Inflammatory macrophage treated with lipopolysaccharide for 4 hours (primary cell): ENCODE data around the gene DCTPP1.

Experiments
- DNase-seq: peaks from one replicate; pipeline ENCODE4 v3.0.0-alpha.2; 2020

Gene DCTPP1

DNA sequence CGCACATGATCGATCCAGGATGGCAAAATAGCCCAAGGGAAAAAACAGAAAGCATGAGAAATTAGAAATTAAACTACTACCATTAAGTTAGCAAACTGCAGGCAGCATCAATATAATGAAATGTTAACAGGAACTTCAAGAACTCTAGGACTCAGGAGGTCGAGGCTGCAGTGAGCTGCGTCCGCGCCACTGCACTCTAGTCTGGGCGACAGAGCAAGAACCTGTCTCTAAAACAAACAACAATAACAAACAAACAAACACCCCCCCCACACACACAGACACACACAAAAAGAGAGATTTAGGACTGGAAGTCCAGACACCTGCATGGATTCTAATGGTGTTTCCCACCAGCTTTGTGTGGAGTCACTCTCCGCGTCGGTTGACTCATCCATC, 16.4 kb upstream of the DCTPP1 start:
- DNase-seq = no peak

- peak; percentile 99 for DNase-seq
Observed at GRCh38 chr16:30445408-30446202, 15.8 kb upstream of the DCTPP1 start, which contains the start of gene SEPHS2. SEPHS2 (minus strand) TSS chr16:30445874; CDS start chr16:30445727, 147 bp downstream.

DNA sequence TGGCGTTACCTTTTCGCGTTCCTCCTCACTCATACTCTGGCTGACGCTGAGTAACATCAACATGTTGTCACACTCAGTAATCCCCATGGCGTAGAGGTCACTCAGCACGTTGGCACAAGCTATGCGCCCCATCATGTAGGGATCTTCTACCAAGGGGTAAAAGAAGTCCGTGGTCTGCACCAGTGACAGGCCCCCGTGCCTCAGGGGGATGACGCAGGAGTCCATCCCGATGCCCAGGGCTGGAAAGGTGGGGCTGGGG, 15.2 kb upstream of the DCTPP1 start:
- DNase-seq = no peak

GRCh38 chr16:30444231-30445148, 14.7 kb upstream of the DCTPP1 start:
- no peak for DNase-seq

GRCh38 chr16:30443631-30444030, 13.8 kb upstream of the DCTPP1 start:
- DNase-seq = peak; percentile 81

- peak; percentile 90 for DNase-seq
Observed at GRCh38 chr16:30439720-30440348, 10.0 kb upstream of the DCTPP1 start.

- no peak for DNase-seq
Observed at GRCh38 chr16:30438835-30439234, 9.0 kb upstream of the DCTPP1 start.

DNA sequence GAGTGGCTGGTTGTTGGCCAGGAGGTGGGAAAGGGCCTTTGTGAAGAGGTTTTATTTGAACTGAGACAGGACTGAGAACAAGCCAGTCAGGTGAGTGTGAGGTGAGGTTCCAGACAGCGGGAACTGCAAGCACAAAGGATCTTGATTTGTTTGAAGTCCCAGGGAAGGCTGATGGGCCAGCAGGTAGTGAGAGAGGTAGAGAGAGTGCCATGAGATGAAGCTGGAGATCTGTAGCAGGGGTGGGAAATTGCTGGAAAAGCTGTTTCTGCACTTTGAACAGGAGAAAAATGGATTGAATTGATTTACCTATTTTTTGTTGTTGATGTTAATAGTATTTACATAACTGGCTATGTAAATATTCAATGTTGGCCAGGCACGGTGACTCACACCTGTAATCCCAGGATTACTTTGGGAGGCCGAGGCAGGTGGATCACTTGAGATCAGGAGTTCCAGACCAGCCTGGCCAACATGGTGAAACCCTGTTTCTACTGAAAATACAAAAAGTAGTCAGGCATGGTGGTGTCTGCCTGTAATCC, 7.7 kb upstream of the DCTPP1 start:
- DNase-seq = no peak

DNA sequence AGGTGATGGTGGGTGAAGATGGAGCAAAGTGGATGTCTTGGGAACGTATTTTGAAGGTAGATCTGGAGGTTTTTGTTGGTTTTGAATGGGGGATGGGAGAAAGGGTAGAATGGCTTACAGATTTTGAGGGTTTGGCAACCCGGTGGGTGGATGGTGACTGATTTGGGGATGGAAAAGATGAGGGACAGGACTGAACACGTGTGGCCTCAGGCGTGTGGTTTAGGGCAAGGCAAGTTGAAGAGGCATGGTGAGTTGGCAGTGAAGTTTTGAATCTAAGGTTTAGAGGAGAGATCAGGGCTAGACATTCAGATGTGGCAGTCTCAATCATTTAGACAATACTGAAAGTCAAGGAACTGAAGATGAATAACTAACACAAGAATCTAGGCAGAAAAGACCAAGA, 5.0 kb upstream of the DCTPP1 start:
- DNase-seq = no peak

DNA sequence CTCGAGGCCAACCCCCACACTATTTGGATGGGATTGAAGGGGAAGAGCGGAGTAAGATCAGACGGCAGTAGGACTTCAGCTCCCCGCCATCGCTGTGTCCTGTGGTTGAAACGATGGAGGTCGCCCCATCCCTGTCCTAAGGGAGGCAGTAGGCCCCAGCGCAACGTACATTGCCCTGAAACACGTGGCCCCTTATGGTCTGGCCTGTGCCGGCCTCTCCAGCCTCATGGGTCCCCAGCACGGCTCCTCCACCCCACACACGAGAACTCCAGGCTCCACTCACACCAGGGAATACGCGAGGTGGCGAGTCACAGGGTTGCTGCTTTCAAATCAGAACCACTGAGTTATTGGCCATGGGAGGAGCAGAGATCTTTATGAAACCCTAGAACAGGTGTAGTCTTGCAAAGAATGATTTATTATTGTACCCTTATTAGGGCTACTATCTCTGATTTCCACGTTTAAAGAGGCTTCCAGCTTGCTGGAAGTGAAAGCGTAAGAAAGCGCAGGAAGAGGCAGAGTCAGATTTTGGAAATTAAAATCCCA, 669 bp upstream of the DCTPP1 start:
- no peak for DNase-seq

DNA sequence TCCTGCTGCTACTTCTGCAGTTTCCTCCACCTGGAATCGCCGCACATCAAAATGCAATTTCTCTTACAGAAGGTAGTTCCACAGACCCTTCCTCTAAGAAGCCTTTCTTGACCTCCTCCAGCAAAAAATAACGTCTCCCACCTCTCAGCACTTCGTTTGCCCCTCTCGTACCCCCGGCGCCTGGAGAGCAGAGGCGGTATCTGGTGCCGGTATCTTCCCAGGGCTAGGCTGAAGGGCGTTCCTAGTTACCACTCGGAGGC, 482 bp downstream of the DCTPP1 start:
- no peak for DNase-seq

GRCh38 chr16:30428055-30428454, 1.8 kb downstream of the DCTPP1 start:
- no peak for DNase-seq

DNA sequence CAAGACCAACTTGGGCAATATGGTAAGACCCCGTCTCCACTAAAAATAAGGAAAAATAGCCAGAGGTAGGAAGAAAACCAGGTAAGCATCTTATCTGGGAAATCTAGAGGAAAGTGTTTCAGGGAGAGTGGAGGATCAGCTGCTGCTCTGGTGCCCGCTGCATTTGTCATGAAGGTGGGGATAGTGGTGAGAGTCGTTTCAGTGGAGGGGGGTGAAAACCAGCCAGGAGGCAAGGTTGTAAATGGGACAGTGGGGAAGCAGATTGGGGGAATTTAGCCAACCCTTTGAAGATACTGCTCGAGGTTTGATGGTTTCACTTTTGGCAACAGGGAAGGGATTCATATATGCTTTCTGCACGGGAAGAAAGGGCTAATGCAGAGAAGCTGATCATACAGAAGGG, 8.8 kb downstream of the DCTPP1 start:
- DNase-seq = no peak

- no peak for DNase-seq
Observed at GRCh38 chr16:30418350-30419181, 11.3 kb downstream of the DCTPP1 start.

- DNase-seq = peak; percentile 85
Observed at GRCh38 chr16:30417529-30418349, 12.1 kb downstream of the DCTPP1 start.

GRCh38 chr16:30416624-30417528, 13.0 kb downstream of the DCTPP1 start:
- DNase-seq = no peak

DNA sequence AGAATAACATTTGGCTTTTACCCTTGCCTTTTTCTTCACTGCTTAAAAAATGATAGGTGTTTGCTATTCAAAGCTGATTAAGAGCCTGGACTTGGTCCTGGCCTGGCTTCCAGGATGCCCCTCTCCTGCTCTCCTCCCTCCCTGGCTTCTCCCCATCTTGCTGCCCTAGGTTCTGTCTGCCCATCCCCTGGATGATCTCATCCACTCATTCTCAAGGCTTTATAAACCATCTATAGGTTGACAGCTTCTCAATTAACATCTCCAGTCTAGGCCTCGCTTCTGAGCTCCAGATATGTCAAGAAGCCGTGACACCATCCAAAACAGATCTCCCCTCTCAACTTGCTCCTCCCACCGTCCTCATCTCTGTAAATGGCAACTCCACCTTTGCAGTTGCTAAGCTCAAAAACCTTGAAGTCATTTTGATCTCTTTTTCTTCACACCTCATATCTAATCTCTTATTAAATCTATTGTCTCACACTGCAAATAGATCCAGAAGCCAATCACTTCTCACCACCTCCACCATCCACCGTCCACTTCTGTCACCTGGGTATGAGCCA, 13.7 kb downstream of the DCTPP1 start:
- no peak for DNase-seq

DNA sequence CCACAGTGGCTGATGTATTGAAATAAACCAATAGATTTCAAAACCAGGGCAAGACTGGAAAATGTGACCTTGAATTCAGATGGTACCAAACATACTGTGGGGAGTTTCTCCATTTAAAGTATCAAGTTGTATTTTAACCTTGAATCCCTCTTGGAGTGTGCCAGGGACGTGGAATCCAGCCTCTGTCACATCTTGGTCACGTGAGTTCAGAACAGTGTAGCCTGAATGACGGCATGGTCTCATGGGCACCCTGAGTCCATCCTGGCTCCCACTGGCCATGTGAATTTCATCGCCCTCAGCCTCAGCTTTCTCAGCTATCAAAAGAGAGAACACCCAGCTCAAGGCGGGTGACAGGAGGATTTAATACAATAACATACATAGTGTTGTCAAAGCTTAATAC, 15.7 kb downstream of the DCTPP1 start:
- no peak for DNase-seq

DNA sequence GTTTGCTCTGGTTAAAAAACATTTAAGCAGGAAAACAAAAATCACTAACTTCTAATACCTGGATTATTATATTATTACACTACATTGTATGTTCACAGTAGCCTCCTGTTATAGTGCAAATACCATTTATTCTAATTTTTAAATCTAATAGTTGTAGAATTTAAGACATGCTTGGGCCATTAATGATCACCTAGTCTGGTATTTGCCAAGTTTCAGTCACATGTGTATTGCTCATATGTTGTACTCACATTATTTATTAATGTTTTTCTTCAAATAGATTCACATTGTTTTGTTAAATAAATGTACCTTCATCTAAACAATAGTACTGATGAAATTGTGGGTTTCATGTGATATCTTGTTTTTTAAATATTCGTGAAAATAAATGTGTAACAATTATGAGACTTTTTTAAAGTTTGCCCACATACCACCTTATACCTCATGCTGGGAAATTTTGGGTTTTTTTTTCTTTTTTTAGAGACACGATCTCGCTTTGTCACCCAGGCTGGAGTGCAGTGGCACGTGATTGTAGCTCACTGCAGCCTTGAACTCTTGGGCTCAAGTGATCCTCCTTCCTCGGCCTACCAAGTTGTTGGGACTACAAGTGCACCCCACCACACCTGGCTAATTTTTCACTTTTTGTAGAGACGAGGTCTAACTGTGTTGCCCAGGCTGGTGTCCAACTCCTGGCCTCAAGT, 16.6 kb downstream of the DCTPP1 start:
- DNase-seq = no peak
